ENCODE results near the gene TCF7L2.

DNA sequence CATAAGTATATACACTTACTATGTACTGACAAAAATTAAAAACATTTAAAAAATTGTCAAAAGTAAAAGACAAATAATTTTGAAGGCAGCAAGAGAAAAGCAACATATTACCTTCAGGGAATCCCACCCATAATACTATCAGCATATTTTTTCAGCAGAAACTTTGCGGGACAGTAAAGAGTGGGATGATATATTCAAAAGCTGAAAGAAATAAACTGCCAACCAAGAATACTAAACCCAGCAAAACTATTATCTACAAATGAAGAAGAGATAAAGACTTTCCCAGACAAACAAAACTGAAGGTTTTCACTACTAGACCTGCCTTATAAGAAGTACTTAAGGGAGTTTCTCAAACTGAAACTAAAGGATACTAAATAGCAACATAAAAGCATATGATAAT is 257.9 kb downstream of the TCF7L2 start:
- TF ChIP-seq, protein P1, sequence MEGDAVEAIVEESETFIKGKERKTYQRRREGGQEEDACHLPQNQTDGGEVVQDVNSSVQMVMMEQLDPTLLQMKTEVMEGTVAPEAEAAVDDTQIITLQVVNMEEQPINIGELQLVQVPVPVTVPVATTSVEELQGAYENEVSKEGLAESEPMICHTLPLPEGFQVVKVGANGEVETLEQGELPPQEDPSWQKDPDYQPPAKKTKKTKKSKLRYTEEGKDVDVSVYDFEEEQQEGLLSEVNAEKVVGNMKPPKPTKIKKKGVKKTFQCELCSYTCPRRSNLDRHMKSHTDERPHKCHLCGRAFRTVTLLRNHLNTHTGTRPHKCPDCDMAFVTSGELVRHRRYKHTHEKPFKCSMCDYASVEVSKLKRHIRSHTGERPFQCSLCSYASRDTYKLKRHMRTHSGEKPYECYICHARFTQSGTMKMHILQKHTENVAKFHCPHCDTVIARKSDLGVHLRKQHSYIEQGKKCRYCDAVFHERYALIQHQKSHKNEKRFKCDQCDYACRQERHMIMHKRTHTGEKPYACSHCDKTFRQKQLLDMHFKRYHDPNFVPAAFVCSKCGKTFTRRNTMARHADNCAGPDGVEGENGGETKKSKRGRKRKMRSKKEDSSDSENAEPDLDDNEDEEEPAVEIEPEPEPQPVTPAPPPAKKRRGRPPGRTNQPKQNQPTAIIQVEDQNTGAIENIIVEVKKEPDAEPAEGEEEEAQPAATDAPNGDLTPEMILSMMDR (IDR thresholded peaks at IDR 0.05): no peak
- TF ChIP-seq POLR2A (IDR thresholded peaks at IDR 0.05) (no peak), POLR2AphosphoS5 (IDR thresholded peaks at IDR 0.05; ENCODE audit: insufficient read depth in 1 of 2, low read depth in 1 of 2) (no peak)
